ENCODE measurements around the gene HBS1L.

HBS1L gene

DNA sequence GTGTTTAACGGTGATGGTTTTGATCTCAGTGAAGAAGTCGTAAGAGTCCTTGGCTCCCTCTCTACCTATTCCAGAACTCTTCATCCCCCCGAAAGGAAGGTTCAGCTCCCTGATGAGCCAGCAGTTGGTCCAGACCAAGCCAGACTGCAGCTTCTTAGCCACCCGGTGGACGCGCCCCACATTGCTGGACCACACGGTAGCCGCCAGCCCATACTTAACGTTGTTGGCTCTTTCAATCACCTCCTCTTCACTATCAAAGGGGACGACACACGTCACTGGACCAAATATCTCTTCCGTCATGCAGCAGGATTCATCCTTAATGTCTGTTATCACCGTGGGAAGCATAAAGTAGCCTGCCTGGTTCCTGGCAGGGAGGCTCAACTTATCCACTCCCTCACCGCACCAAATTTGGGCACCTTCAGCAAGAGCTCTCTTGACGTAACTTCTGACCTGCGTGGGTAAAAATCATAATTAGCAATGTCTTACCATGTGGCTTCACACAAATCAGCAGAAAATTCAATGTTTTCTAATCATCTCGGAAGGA, 136.1 kb downstream of the HBS1L start:
- no peak for DNase-seq (ENCODE audit: low read depth in 2 of 2)

GRCh38 chr6:134911547-134911946, 143.1 kb downstream of the HBS1L start:
- DNase-seq (ENCODE audit: low read depth in 2 of 2) = no peak

DNA sequence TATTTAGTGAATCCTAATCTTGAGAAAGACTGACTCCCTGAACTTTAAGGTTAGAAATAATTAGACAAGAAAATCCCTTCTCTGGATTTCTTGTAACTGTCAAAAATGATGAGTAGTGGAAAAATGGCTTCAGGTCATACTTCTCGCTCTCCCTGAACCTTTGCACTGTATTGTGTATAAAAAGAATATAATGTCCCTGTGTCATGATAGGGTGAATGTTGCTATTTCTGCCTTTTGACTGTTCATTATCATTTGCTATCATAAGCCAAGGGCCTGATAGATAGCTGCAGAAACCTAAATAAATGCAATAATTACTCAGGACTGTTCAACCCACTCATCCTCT, 144.1 kb downstream of the HBS1L start:
- DNase-seq (ENCODE audit: low read depth in 2 of 2) = no peak

Measured in stimulated activated CD8-positive, alpha-beta memory T cell treated with anti-CD3 and anti-CD28 coated beads, Interleukin-2, amount 100 ng/mL, for 1 hour (primary cell).